Measurements from ENCODE around the gene ADAM33.

ADAM33 gene

DNA sequence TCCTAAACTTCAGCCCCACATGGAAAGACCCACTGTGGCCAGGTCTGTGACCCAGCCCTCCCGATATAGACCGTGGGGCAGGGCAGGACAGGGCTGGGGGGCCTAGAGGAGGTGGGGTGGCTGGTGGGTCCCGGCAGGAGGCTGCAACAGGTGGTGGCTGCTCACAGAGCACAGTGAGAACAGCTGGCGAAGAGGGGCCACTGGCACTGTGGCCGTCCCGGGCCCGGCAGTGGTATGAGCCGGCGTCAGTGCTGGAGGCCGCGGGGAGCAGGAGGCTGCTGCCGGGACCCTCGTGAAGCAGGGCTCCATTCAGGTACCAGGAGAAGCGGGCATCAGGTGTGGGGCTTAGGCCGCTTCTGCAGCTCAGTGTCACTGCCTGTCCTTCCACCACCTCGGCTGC is 17.2 kb upstream of the ADAM33 start:
- DNase-seq (ENCODE audit: extremely low read depth, low read depth): no peak
- TF ChIP-seq, protein P1, sequence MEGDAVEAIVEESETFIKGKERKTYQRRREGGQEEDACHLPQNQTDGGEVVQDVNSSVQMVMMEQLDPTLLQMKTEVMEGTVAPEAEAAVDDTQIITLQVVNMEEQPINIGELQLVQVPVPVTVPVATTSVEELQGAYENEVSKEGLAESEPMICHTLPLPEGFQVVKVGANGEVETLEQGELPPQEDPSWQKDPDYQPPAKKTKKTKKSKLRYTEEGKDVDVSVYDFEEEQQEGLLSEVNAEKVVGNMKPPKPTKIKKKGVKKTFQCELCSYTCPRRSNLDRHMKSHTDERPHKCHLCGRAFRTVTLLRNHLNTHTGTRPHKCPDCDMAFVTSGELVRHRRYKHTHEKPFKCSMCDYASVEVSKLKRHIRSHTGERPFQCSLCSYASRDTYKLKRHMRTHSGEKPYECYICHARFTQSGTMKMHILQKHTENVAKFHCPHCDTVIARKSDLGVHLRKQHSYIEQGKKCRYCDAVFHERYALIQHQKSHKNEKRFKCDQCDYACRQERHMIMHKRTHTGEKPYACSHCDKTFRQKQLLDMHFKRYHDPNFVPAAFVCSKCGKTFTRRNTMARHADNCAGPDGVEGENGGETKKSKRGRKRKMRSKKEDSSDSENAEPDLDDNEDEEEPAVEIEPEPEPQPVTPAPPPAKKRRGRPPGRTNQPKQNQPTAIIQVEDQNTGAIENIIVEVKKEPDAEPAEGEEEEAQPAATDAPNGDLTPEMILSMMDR (IDR thresholded peaks at IDR 0.05; ENCODE audit: low read depth, low read length): no peak

DNA sequence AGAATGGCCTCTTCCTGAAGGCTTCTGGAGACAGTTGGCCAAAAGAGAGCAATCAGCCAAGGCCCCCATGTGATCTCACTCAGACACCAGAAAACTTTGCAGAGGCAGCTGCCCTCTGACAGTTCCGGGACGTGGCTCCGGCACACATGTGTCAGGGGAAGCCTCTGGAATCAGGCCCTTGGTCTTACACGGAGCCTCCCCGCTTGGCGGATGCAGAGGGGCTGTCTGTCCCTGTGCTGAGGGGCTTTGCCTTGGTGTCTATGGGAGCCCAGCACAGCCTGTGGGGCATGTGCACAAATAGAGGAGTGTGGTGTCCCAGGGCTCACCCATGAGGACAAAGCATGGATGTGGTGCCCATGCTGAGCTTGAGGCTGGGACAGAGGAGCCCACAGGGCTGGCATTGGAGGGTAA is 16.8 kb upstream of the ADAM33 start:
- TF ChIP-seq, protein P1 (IDR thresholded peaks at IDR 0.05; ENCODE audit: low read depth, low read length): no peak
- DNase-seq (ENCODE audit: extremely low read depth, low read depth): no peak

- TF ChIP-seq, protein P1 (IDR thresholded peaks at IDR 0.05; ENCODE audit: low read depth, low read length): no peak
- DNase-seq (ENCODE audit: extremely low read depth, low read depth): no peak
Observed at GRCh38 chr20:3697588-3698305, 15.9 kb upstream of the ADAM33 start.

DNA sequence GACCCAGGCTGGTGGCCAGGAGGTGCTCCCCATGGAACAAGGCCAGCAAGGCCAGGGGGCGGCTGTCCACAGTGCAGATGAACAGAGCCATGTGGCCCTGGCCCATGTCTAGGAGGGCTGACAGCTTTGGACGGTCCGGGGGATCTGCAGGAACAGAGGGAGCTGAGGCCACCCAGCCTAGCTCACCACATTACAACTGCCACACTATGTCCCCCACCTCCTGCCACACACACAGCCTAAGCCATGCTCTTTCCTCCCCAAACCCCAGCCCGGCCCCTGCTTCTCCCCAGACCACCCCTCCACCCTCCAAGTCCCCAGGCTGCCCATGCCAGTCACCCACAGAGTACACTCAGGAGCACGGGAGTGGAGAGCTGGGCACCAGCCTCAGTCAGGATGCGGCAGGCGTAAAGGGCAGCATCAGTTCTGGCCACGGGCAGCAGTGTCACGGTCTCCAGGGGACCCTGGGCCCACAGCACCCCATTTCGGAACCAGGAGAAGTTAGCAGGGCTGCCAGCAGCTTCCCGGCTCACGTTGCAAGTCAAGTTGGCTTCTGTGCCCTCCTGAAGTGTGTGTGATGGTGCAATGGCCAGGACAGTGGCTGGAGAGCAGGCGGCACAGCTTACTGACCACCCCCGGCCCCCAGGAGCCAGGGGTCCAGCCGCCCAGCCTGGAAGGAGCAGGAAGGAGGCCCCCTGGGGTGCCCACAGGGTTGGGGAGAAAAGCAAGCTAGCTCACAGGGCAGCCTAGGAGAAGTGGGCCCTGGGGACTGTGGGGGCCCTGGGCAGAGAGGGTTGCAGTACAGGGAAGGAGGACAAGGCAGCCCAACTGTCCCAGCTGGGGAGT is 15.2 kb upstream of the ADAM33 start:
- TF ChIP-seq, protein P1 (IDR thresholded peaks at IDR 0.05; ENCODE audit: low read depth, low read length): no peak
- DNase-seq (ENCODE audit: extremely low read depth, low read depth): no peak

DNA sequence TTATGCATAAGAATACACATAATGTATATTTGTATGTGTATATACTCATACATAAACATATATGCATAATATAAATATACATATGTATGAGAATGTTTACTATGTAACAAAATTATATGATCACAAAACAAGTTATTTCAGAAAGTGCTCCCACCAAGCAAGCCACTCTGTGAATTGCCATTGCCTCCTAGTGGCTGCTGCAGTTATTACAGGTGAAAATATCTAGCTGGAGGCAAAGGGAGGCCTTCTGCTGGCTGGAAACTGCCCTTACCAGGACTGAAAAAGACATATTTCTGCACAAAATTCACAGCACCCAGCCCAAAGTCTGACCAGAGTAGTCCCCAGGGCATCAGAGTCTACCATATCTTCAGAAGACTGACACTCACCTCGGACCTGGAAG is 14.4 kb upstream of the ADAM33 start:
- TF ChIP-seq, protein P1 (IDR thresholded peaks at IDR 0.05; ENCODE audit: low read depth, low read length): peak; percentile 28
- no peak for DNase-seq (ENCODE audit: extremely low read depth, low read depth)

- DNase-seq (ENCODE audit: extremely low read depth, low read depth): no peak
- TF ChIP-seq, protein P1 (IDR thresholded peaks at IDR 0.05; ENCODE audit: low read depth, low read length): no peak
Observed at GRCh38 chr20:3694864-3695263, 13.1 kb upstream of the ADAM33 start.

DNA sequence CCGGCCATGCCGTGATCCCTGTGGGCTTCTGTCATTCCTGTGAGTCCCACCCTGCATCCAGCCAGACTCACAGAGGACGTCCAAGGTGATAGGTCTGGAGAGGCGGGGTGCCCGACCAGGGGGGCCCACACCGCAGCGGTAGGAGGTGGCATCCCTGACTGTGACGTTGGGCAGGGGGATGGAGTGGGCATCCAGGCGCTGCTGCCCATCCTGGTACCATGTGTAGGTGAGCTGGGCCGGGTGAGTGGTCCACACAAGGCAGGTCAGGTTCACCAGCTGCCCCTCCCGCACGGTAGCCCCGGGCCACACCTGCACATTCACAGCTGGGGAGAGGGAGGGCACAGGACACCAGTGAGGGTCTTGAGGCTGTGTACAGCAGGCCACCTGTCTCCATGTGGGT is 11.6 kb upstream of the ADAM33 start:
- TF ChIP-seq, protein P1 (IDR thresholded peaks at IDR 0.05; ENCODE audit: low read depth, low read length): no peak
- DNase-seq (ENCODE audit: extremely low read depth, low read depth): no peak
